Activated CD8-positive, alpha-beta T cell treated with anti-CD3 and anti-CD28 coated beads, Interleukin-2, amount 10 ng/mL, durations not matched to agents 7 days and 5 days (primary cell): ENCODE measurements around the gene SETD2. TPM values are rescaled to one million over a fixed set of nuclear protein-coding genes. Genes with fewer than 3 reads are reported as not detected.
"Not testable (repeated sequence)": the region's sequence is repeated elsewhere in the genome, so short reads cannot be mapped to it uniquely, and the experiment has no call there.

Experiments used
- ATAC-seq: fragments of 150-1000 bp; cut with Tn5 transposase; one replicate; pipeline ENCODE4 v1.10.0; 2021; ENCODE audit warnings: moderate library complexity
- CTCF ChIA-PET: fragments of 350-600 bp; sonication (Branson Sonifier 250); formaldehyde crosslinking; loops from one replicate; lab custom pipeline; 2021; ENCODE audit warnings: antibody characterized with exemption; lab: Charles Lee
- POLR2A ChIA-PET: fragments of 350-600 bp; sonication (Branson Sonifier 250); formaldehyde crosslinking; loops from one replicate; lab custom pipeline; 2021; ENCODE audit warnings: antibody characterized with exemption; lab: Charles Lee
- DNase-seq: peaks from one replicate; pipeline ENCODE4 v3.0.0-alpha.2; 2020
- H3K27ac Mint-ChIP-seq: one replicate; pipeline ENCODE4 v1.8.0; 2021; ENCODE audit warnings: mild to moderate bottlenecking, mixed read lengths
- H3K27me3 Mint-ChIP-seq: one replicate; pipeline ENCODE4 v1.8.0; 2021; ENCODE audit warnings: low read depth, mixed read lengths
- H3K36me3 Mint-ChIP-seq: one replicate; pipeline ENCODE4 v1.8.0; 2021; ENCODE audit warnings: low read depth, mixed read lengths
- H3K4me1 Mint-ChIP-seq: one replicate; pipeline ENCODE4 v1.8.0; 2021; ENCODE audit warnings: low read depth, mixed read lengths
- H3K4me3 Mint-ChIP-seq: one replicate; pipeline ENCODE4 v1.8.0; 2021; ENCODE audit warnings: mild to moderate bottlenecking, mixed read lengths
- H3K9me3 Mint-ChIP-seq: one replicate; pipeline ENCODE4 v1.8.0; 2022; ENCODE audit warnings: mixed read lengths; ENCODE audit not compliant: insufficient read depth
- total RNA-seq, 2 experiments: library from RNA; stranded (reverse); gene quantifications; one replicate each; pipeline ENCODE4 v1.2.3, GENCODE V29; 2021

SETD2 gene
- total RNA-seq, 2 experiments from 2014 or later = 43.1 to 48.1 TPM

DNA sequence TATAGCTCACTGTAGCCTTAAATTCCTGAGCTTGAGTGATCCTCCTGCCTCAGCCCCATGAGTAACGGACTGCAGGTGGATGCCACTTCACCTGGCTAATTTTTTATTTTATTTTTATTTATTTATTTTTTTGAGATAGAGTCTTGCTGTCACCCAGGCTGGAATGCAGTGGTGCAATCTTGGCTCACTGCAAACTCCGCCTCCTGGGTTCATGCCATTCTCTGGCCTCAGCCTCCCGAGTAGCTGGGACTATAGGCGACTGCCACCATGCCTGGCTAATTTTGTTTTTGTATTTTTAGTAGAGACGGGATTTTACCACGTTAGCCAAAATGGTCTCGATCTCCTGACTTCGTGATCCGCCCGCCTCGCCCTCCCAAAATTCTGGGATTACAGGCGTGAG is 16.1 kb upstream of the SETD2 start:
- CTCF ChIA-PET, DNase-seq, ATAC-seq, H3K4me3 Mint-ChIP-seq, POLR2A ChIA-PET, H3K4me1 Mint-ChIP-seq, H3K27ac Mint-ChIP-seq, H3K36me3 Mint-ChIP-seq, H3K27me3 Mint-ChIP-seq, H3K9me3 Mint-ChIP-seq: not testable (repeated sequence)

DNA sequence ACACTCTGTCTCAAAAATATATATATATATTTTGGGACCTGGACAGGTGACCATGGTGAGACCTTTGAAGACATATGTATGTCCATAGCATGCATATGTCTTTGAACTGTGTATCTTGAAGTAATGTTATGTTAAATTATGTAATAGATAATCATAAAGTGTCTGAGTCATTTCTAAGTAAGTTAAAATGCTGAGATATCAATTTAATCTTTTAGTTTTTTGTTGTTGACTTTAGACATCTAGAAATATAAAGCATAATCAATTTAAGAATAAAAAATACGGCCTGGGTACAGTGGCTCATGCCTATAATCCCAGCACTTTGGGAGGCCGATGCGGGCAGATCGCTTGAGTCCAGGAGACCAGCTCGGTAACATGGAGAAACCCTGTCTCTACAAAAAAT is 12.7 kb upstream of the SETD2 start:
- H3K4me3 Mint-ChIP-seq = no peak overlapping the region
- H3K9me3 Mint-ChIP-seq = no peaks in the 10 kb centered on the region
- H3K4me1 Mint-ChIP-seq = peaks cover 6% of the 10 kb centered on the region
- ChIA-PET CTCF (no interaction called here), POLR2A (no interaction called here)
- ATAC-seq (no peak), DNase-seq (no peak)
- no peaks in the 10 kb centered on the region for H3K27me3 Mint-ChIP-seq
- H3K36me3 Mint-ChIP-seq = peaks cover 7% of the 10 kb centered on the region
- H3K27ac Mint-ChIP-seq = no peak overlapping the region

- POLR2A ChIA-PET = interaction anchor here (0.6 to 1.6 kb wide), 11 partner anchors 11 to 249 kb away, joined by 3 to 5 read pairs (median 3); partner anchors contain the start of gene CCDC12
- peaks cover 45% of the 10 kb centered on the region for H3K4me1 Mint-ChIP-seq
Observed at GRCh38 chr3:47163169-47164006, 525 bp downstream of the SETD2 start.

DNA sequence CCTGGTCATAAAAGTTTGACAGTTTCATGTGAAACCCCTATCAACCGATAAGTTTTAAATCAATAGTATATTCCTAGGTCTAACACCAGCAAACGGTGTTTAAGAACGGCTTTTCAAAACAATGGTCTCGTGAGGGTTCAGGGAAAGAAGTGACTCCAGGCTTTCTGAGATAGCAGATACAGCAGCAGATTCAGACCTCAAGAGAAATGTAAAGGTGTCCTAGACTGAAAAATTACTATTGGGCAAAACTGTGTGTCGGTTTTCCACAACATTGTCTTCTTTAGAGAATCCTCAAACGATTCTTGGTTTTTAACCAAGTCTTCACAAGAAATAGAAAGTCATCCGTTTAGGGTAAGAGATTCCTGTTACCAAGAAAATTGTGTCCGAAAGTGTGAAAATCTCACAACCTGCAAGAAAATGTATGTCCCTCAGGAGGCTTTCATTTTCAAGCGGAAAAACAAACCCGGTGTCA is 1.2 kb downstream of the SETD2 start:
- H3K9me3 Mint-ChIP-seq = no peaks in the 10 kb centered on the region
- H3K27me3 Mint-ChIP-seq = no peaks in the 10 kb centered on the region
- ATAC-seq (no peak), DNase-seq (no peak)
- H3K27ac Mint-ChIP-seq = peak overlapping the region; percentile 95
- peak overlapping the region; percentile 87 for H3K4me3 Mint-ChIP-seq
- ChIA-PET CTCF (interaction anchor here (1.4 kb wide), 1 partner anchor 258 kb away, joined by 3 read pairs; no protein-coding TSS in a partner anchor), POLR2A (interaction anchor here (0.9 to 1.6 kb wide), 2 partner anchors 21 to 22 kb away, joined by 3 to 4 read pairs; no protein-coding TSS in a partner anchor)
- H3K4me1 Mint-ChIP-seq = peaks cover 47% of the 10 kb centered on the region
- peaks cover 14% of the 10 kb centered on the region for H3K36me3 Mint-ChIP-seq

More at GRCh38 chr3:47163169-47164006, 525 bp downstream of the SETD2 start:
- peak overlapping the region; percentile 87 for H3K4me3 Mint-ChIP-seq
- DNase-seq = peak; percentile 74
- no peaks in the 10 kb centered on the region for H3K9me3 Mint-ChIP-seq
- H3K27ac Mint-ChIP-seq = peak overlapping the region; percentile 97
- CTCF ChIA-PET = interaction anchor here (1.0 to 2.3 kb wide), 13 partner anchors 13 to 258 kb away, joined by 3 to 20 read pairs (median 5); partner anchors contain the start of genes KIF9, KLHL18 and PTPN23
- ATAC-seq = peak; percentile 41
- no peaks in the 10 kb centered on the region for H3K27me3 Mint-ChIP-seq
- H3K36me3 Mint-ChIP-seq = peaks cover 14% of the 10 kb centered on the region

DNA sequence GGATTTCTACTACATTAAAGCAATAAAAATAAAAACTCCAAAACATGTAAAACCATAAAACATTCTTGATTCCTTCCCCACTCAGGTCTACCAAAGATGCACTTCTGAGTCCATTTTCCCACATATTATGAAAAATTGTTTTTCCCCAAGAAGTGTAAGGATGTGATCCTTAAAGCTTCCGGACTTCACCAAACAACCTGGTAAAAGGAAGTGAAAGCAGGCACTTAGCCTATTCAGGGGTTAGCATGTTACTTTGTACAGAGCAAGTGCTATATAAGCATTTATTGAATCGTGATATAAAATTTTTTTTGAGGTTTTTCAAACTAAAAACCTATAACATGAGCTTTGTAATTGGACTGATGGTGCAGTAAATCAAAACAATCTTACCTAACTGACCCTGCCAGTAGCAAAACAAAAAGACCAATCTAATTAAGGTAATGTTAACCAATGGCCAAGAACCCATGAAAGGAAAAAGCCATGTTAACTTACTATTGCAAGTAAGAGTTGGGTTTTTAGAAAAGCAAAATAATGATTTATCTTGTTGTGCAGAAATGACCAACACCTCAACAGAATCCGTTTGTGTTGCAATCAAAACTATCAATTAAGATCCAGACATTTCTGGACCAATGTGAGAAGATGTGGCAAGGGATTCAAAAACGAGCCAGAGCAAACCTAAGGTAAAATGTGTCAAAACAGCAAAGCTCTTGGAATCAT is 1.8 kb downstream of the SETD2 start:
- ATAC-seq (no peak), DNase-seq (no peak)
- Mint-ChIP-seq H3K36me3 (peaks cover 14% of the 10 kb centered on the region), H3K9me3 (no peaks in the 10 kb centered on the region), H3K27me3 (no peaks in the 10 kb centered on the region), H3K27ac (peak overlapping the region; percentile 95), H3K4me3 (peak overlapping the region; percentile 87), H3K4me1 (peaks cover 47% of the 10 kb centered on the region)
- ChIA-PET POLR2A (interaction anchor here (0.8 kb wide), 1 partner anchor 218 kb away, joined by 7 read pairs; the partner anchor contains the start of gene PTPN23), CTCF (interaction anchor here (1.4 kb wide), 1 partner anchor 259 kb away, joined by 3 read pairs; no protein-coding TSS in a partner anchor)

DNA sequence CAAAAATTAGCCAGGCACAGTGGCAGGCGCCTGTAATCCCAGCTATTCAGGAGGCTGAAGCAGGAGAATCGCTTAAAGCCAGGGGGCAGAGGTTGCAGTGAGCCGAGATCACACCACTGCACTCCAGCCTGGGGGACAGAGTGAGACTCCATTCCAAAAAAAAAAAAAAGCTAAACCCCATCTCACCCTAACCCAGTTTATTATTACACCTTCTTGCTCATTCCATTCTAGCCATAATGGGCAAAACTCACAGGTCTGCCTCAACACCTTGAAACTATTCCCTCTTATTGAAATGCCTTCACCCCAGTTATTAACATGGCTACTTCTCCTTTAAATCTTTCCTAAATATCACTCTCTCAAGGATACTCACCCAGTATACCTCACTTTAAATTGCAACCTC is 4.1 kb downstream of the SETD2 start:
- Mint-ChIP-seq H3K36me3 (peaks cover 18% of the 10 kb centered on the region), H3K9me3 (no peaks in the 10 kb centered on the region), H3K4me1 (peaks cover 38% of the 10 kb centered on the region), H3K27me3 (no peaks in the 10 kb centered on the region), H3K4me3 (no peak overlapping the region), H3K27ac (no peak overlapping the region)
- ChIA-PET CTCF (no interaction called here), POLR2A (interaction anchor here (1.3 kb wide), 1 partner anchor 19 kb away, joined by 3 read pairs; no protein-coding TSS in a partner anchor)
- no peak for ATAC-seq
- DNase-seq = no peak

- H3K9me3 Mint-ChIP-seq = no peaks in the 10 kb centered on the region
- no peak overlapping the region for H3K4me3 Mint-ChIP-seq
- H3K27ac Mint-ChIP-seq = no peak overlapping the region
- POLR2A ChIA-PET = no interaction called here
- CTCF ChIA-PET = no interaction called here
- H3K36me3 Mint-ChIP-seq = peaks cover 25% of the 10 kb centered on the region
- DNase-seq = no peak
- ATAC-seq = no peak
- H3K27me3 Mint-ChIP-seq = no peaks in the 10 kb centered on the region
- H3K4me1 Mint-ChIP-seq = peaks cover 42% of the 10 kb centered on the region
Observed at GRCh38 chr3:47158208-47158607, 5.7 kb downstream of the SETD2 start.

DNA sequence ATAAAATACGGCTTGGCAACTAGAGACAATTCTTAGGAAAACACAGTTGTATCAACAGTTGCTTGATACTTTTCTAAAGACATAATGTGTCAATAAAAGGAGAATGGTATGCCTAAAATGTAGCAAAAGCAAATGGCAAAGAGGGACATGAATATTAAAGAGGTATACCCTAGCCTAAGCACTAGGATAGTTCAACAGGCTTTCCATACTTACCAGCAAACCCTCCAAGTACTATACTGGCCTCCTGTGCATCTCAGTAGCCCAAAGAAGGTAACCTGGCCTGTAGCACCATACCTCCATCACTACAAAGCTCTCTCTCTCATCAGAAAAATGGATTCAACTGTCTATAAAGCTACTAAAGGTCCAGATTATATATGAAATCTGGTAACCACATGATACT is 7.5 kb downstream of the SETD2 start:
- H3K27ac Mint-ChIP-seq = no peak overlapping the region
- no peak for ATAC-seq
- H3K4me3 Mint-ChIP-seq = no peak overlapping the region
- H3K36me3 Mint-ChIP-seq = peaks cover 20% of the 10 kb centered on the region
- no peak for DNase-seq
- peaks cover 44% of the 10 kb centered on the region for H3K4me1 Mint-ChIP-seq
- H3K27me3 Mint-ChIP-seq = no peaks in the 10 kb centered on the region
- no peaks in the 10 kb centered on the region for H3K9me3 Mint-ChIP-seq
- POLR2A ChIA-PET = no interaction called here
- CTCF ChIA-PET = no interaction called here

DNA sequence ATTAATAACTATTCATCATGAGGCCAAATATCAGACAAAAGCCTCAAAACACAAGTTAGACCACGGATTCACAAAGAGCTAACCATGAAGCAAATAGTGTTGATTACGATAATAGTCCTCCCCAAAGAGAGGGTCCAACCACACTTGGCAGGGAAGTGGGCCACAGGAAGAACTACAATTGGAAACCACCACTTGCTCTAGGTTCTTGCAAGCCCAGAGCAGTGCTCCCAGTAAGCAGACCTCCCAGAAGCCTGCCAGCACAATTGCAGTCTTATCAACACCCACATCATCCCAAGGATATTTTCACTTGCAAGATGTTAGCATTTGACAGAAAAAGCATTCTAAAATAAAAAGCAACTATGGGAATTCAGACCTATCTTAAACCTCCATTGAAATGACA is 11.3 kb downstream of the SETD2 start:
- Mint-ChIP-seq H3K27ac (no peak overlapping the region), H3K4me1 (peaks cover 30% of the 10 kb centered on the region), H3K36me3 (peaks cover 12% of the 10 kb centered on the region), H3K4me3 (no peak overlapping the region), H3K27me3 (no peaks in the 10 kb centered on the region), H3K9me3 (no peaks in the 10 kb centered on the region)
- CTCF ChIA-PET = interaction anchor here (1.5 to 4.4 kb wide), 2 partner anchors 9 to 12 kb away, joined by 3 to 12 read pairs; partner anchors contain the start of gene SETD2
- DNase-seq (no peak), ATAC-seq (no peak)
- POLR2A ChIA-PET = interaction anchor here (1.0 to 1.1 kb wide), 3 partner anchors 12 to 94 kb away, joined by 3 to 5 read pairs (median 5); partner anchors contain the start of gene SETD2

DNA sequence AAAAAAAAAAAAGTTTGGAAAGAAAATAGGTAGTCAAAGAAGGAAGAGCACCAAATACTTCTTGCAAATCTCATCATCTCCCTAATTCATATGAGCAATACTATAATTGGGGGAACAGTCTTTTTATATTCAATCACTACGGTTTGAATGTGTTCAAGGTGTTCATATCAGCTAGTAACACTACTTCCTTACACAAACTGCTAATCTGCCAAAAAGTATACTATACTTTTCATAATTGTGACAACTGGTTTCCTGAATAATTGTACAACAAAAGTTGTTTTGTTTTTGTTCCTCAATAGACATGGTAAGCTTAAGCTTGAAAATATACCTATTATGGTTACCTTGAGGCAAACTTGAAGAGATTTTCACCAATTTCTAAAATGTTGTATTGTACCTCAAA is 12.1 kb downstream of the SETD2 start:
- POLR2A ChIA-PET = interaction anchor here (1.0 to 1.1 kb wide), 2 partner anchors 12 to 93 kb away, joined by 5 read pairs; partner anchors contain the start of gene SETD2

GRCh38 chr3:47149339-47149933 is 14.5 kb downstream of the SETD2 start:
- DNase-seq (no peak), ATAC-seq (no peak)
- Mint-ChIP-seq H3K4me1 (peaks cover 27% of the 10 kb centered on the region), H3K36me3 (peaks cover 7% of the 10 kb centered on the region), H3K27me3 (no peaks in the 10 kb centered on the region), H3K9me3 (no peaks in the 10 kb centered on the region), H3K4me3 (no peak overlapping the region), H3K27ac (no peak overlapping the region)
- ChIA-PET CTCF (interaction anchor here (1.3 to 4.4 kb wide), 2 partner anchors 15 to 29 kb away, joined by 3 to 12 read pairs; partner anchors contain the start of gene SETD2), POLR2A (interaction anchor here (0.6 kb wide), 2 partner anchors 8 to 14 kb away, joined by 3 read pairs; partner anchors contain the start of gene SETD2)

More for the DNA sequence above, 12.1 kb downstream of the SETD2 start:
- Mint-ChIP-seq H3K36me3 (peaks cover 12% of the 10 kb centered on the region), H3K27me3 (no peaks in the 10 kb centered on the region), H3K4me1 (peaks cover 30% of the 10 kb centered on the region), H3K27ac (no peak overlapping the region), H3K4me3 (no peak overlapping the region), H3K9me3 (no peaks in the 10 kb centered on the region)
- ATAC-seq (no peak), DNase-seq (no peak)
- CTCF ChIA-PET = interaction anchor here (1.5 to 4.4 kb wide), 2 partner anchors 8 to 13 kb away, joined by 3 to 12 read pairs; partner anchors contain the start of gene SETD2
